T-helper 1 cell treated with Interleukin-12 subunit alpha and Interleukin-12 subunit beta and Interleukin-4 antibody, amounts not matched to agents 30 μg/mL and 1 μg/mL, for 36 hours (primary cell): Measurements from ENCODE around the gene FAM90A1.
"Not testable (repeated sequence)": the region's sequence is repeated elsewhere in the genome, so short reads cannot be mapped to it uniquely, and the experiment has no call there.

Experiments
- H3K27ac Mint-ChIP-seq: one replicate; pipeline ENCODE4 v1.8.0; 2021; ENCODE audit warnings: mild to moderate bottlenecking, mixed read lengths
- H3K27me3 Mint-ChIP-seq: one replicate; pipeline ENCODE4 v1.8.0; 2021; ENCODE audit warnings: low read depth, mixed read lengths
- H3K36me3 Mint-ChIP-seq: one replicate; pipeline ENCODE4 v1.8.0; 2021; ENCODE audit warnings: low read depth, mixed read lengths
- H3K4me1 Mint-ChIP-seq: one replicate; pipeline ENCODE4 v1.8.0; 2021; ENCODE audit warnings: low read depth, mixed read lengths
- H3K4me3 Mint-ChIP-seq: one replicate; pipeline ENCODE4 v1.8.0; 2021; ENCODE audit warnings: mild to moderate bottlenecking, moderate library complexity, mixed read lengths
- H3K9me3 Mint-ChIP-seq: one replicate; pipeline ENCODE4 v1.8.0; 2021; ENCODE audit warnings: mixed read lengths

FAM90A1 gene

GRCh38 chr12:8240340-8241114 lies 13.1 kb upstream of the FAM90A1 start:
- not testable (repeated sequence) for H3K27me3 Mint-ChIP-seq, H3K4me3 Mint-ChIP-seq, H3K27ac Mint-ChIP-seq, H3K36me3 Mint-ChIP-seq, H3K9me3 Mint-ChIP-seq
- H3K4me1 Mint-ChIP-seq: peaks cover 10% of the 10 kb centered on the region

- not testable (repeated sequence) for H3K27me3 Mint-ChIP-seq, H3K4me3 Mint-ChIP-seq, H3K9me3 Mint-ChIP-seq, H3K27ac Mint-ChIP-seq, H3K36me3 Mint-ChIP-seq, H3K4me1 Mint-ChIP-seq
Measured at GRCh38 chr12:8237031-8237430, 9.6 kb upstream of the FAM90A1 start.

- not testable (repeated sequence) for H3K9me3 Mint-ChIP-seq, H3K36me3 Mint-ChIP-seq, H3K27me3 Mint-ChIP-seq, H3K4me3 Mint-ChIP-seq, H3K27ac Mint-ChIP-seq, H3K4me1 Mint-ChIP-seq
Measured at GRCh38 chr12:8235316-8236157, 8.1 kb upstream of the FAM90A1 start.

- H3K9me3 Mint-ChIP-seq, H3K4me1 Mint-ChIP-seq, H3K36me3 Mint-ChIP-seq, H3K27ac Mint-ChIP-seq, H3K4me3 Mint-ChIP-seq, H3K27me3 Mint-ChIP-seq: not testable (repeated sequence)
Measured at GRCh38 chr12:8234746-8235145, 7.3 kb upstream of the FAM90A1 start.

GRCh38 chr12:8233935-8234495 lies 6.6 kb upstream of the FAM90A1 start:
- H3K9me3 Mint-ChIP-seq, H3K4me1 Mint-ChIP-seq, H3K4me3 Mint-ChIP-seq, H3K27me3 Mint-ChIP-seq, H3K27ac Mint-ChIP-seq, H3K36me3 Mint-ChIP-seq: not testable (repeated sequence)

- H3K4me3 Mint-ChIP-seq, H3K27ac Mint-ChIP-seq, H3K27me3 Mint-ChIP-seq, H3K9me3 Mint-ChIP-seq, H3K36me3 Mint-ChIP-seq, H3K4me1 Mint-ChIP-seq: not testable (repeated sequence)
Measured at GRCh38 chr12:8233300-8233855, 6.0 kb upstream of the FAM90A1 start.

- H3K9me3 Mint-ChIP-seq, H3K4me3 Mint-ChIP-seq, H3K27ac Mint-ChIP-seq, H3K27me3 Mint-ChIP-seq, H3K36me3 Mint-ChIP-seq, H3K4me1 Mint-ChIP-seq: not testable (repeated sequence)
Measured at GRCh38 chr12:8231666-8232608, 4.5 kb upstream of the FAM90A1 start.

GRCh38 chr12:8231049-8231448 lies 3.6 kb upstream of the FAM90A1 start:
- H3K4me3 Mint-ChIP-seq, H3K27ac Mint-ChIP-seq, H3K4me1 Mint-ChIP-seq, H3K9me3 Mint-ChIP-seq, H3K27me3 Mint-ChIP-seq, H3K36me3 Mint-ChIP-seq: not testable (repeated sequence)

GRCh38 chr12:8229486-8229885 lies 2.1 kb upstream of the FAM90A1 start:
- not testable (repeated sequence) for H3K9me3 Mint-ChIP-seq, H3K4me1 Mint-ChIP-seq, H3K27me3 Mint-ChIP-seq, H3K27ac Mint-ChIP-seq, H3K4me3 Mint-ChIP-seq, H3K36me3 Mint-ChIP-seq

GRCh38 chr12:8228607-8229006 lies 1.2 kb upstream of the FAM90A1 start:
- H3K4me3 Mint-ChIP-seq, H3K9me3 Mint-ChIP-seq, H3K27ac Mint-ChIP-seq, H3K36me3 Mint-ChIP-seq, H3K4me1 Mint-ChIP-seq, H3K27me3 Mint-ChIP-seq: not testable (repeated sequence)

- H3K9me3 Mint-ChIP-seq, H3K27me3 Mint-ChIP-seq, H3K4me1 Mint-ChIP-seq, H3K27ac Mint-ChIP-seq, H3K36me3 Mint-ChIP-seq: not testable (repeated sequence)
- peak overlapping the region; percentile 46 for H3K4me3 Mint-ChIP-seq
Measured at GRCh38 chr12:8227732-8228077, 287 bp upstream of the FAM90A1 start.

GRCh38 chr12:8226355-8226754 lies 1.1 kb downstream of the FAM90A1 start:
- peaks cover 6% of the 10 kb centered on the region for H3K4me1 Mint-ChIP-seq
- H3K4me3 Mint-ChIP-seq: no peak overlapping the region
- no peaks in the 10 kb centered on the region for H3K27me3 Mint-ChIP-seq
- no peaks in the 10 kb centered on the region for H3K36me3 Mint-ChIP-seq
- H3K27ac Mint-ChIP-seq: no peak overlapping the region
- no peaks in the 10 kb centered on the region for H3K9me3 Mint-ChIP-seq

GRCh38 chr12:8224782-8225181 lies 2.6 kb downstream of the FAM90A1 start:
- H3K4me1 Mint-ChIP-seq, H3K9me3 Mint-ChIP-seq, H3K4me3 Mint-ChIP-seq, H3K36me3 Mint-ChIP-seq, H3K27ac Mint-ChIP-seq, H3K27me3 Mint-ChIP-seq: not testable (repeated sequence)

- H3K4me3 Mint-ChIP-seq, H3K27me3 Mint-ChIP-seq, H3K4me1 Mint-ChIP-seq, H3K27ac Mint-ChIP-seq, H3K36me3 Mint-ChIP-seq, H3K9me3 Mint-ChIP-seq: not testable (repeated sequence)
Measured at GRCh38 chr12:8223646-8224045, 3.8 kb downstream of the FAM90A1 start.
